Right kidney (tissue), 1 donor: Measurements from ENCODE around the gene EIF4G2.
"Not testable (repeated sequence)": the region's sequence is repeated elsewhere in the genome, so short reads cannot be mapped to it uniquely, and the experiment has no call there.

Source experiments
- DNase-seq: peaks from one replicate; pipeline ENCODE4 v3.0.0-alpha.2; 2016

EIF4G2 gene

DNA sequence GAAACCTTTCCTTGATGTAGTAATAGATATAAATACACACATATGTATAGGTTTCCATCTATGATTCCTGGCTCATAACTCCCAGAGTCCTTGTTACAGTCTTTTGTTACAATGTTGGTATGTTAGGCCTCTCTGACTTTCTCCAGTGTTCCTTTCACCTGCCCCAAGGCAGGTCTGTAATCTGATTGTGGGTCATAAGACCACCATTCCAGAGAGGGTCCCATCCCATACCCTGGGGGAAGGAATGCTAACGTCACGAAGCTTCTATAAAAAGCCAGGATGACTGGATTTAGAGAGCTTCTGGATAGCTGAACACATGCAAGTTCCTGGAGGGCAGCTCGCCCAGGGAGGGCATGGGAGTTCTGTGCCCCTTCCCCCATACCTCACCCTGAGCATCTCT, 13.8 kb upstream of the EIF4G2 start:
- DNase-seq: not testable (repeated sequence)

DNA sequence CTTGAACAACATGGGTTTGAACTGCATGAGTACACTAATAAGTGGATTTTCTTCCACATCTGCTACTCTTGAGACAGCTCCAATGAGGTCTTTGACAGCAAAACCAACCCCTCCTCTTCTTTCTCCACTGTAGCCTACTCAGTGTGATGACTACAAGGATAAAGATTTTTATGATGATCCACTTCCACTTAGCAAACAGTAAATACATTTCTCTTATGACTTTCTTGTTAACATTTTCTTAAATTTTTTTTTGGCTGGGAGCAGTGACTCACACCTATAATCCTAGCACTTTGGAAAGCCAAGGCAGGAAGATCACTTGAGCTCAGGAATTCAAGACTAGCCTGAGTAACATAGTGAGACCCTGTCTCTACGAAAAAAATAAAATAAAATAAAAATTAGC, 9.9 kb upstream of the EIF4G2 start:
- DNase-seq: no peak

GRCh38 chr11:10813945-10814344, 5.2 kb upstream of the EIF4G2 start:
- no peak for DNase-seq

GRCh38 chr11:10809373-10810160, 841 bp upstream of the EIF4G2 start:
- no peak for DNase-seq

DNA sequence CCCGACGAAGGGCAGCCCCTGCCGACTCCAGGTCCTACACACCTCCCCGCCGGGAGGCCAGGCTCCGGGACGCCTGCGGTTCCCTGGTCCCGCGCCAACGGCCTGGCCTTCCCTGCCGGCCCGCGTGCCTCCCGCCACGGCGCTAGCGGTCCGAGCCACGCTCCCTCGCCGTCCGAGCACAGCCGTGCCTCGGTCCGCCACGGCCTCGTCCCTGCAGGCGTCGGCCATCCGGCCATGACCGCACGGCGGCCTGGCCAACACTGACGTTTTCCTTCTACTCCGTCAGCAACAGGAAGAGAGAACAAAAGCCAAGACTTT, 532 bp downstream of the EIF4G2 start:
- no peak for DNase-seq

- peak; percentile 83 for DNase-seq
Measured at GRCh38 chr11:10807493-10808234, 1.1 kb downstream of the EIF4G2 start.

DNA sequence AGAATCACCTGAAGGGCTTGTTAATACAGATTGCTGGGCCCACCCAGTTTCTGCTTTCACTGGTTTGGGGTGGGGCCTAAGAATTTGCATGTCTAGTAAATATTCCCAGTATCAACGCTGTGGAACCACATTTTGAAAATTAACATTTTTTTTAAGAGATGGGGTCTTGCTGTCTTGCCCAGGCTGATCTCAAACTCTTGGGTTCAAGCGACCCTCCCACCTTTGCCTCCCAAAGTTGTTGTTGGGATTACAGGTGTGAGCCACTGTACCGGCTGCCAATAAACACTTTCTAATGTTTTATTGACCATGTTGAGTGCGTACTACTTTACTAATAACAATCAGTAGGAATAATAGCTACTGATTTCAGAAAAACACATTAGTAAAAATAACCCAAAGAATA, 2.5 kb downstream of the EIF4G2 start:
- DNase-seq: no peak

GRCh38 chr11:10805741-10806140, 3.0 kb downstream of the EIF4G2 start:
- no peak for DNase-seq

DNA sequence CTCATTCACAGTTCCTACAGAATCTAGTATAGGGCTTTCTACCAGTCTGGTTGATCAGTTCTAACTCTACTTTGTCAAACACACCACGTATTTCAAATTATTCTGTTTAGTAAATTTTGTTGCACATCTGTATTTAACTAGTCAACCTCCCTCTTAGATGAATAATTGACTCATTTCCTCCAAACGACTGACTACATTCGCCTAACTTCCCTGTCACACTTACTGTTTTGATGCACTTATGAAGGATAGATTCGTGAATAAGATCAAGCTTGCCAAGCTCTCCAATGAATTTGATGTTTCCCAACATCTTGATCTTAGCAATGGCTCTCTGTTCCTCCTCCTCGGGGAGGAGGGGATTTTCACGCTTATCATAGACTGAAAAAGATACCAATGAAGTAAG, 5.0 kb downstream of the EIF4G2 start:
- no peak for DNase-seq

- DNase-seq: no peak
Measured at GRCh38 chr11:10800292-10800691, 8.4 kb downstream of the EIF4G2 start.

DNA sequence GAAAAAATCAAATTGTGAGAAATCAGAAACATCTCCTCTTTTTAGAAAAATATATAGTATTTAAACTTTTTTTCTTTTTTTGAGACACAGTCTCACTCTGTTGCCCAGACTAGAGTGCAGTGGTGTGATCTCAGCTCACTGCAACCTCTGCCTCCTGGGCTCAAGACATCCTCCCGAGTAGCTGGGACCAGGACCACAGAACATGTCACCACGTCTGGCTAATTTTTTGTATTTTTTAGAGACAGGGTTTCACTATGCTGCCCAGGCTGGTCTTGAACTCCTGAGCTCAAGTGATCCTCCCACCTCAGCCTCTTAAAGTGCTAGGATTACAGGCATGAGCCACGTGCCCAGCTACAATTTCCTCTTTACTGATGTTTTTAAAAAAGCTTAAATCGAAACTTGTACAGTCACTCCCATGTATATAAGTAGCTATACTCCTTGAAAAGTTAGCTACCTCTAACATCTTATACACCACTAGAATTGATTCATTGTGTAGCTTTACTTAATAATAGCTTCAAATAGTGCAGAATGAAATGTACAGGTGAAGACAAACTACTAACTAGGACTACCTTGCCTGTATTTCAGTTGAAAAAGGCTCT, 10.3 kb downstream of the EIF4G2 start:
- DNase-seq: no peak

DNA sequence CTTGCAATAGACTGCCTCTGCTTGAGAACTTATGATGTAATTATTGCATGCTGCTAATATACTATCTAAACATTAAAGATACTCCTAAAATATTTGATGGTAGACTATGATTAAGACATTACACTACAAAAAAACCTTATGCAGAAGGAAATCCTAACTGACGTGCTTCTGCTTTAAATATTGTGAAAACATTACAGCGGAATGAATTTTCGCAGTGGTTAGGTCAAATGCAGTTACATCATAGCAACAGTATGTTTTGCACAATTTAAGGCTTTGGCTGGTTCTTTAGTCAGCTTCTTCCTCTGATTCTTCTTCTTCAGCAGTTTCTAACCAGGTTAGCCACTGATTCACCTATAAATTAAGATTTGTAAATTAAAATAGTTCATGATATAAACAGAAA, 11.2 kb downstream of the EIF4G2 start:
- no peak for DNase-seq

GRCh38 chr11:10797001-10797400, 11.7 kb downstream of the EIF4G2 start:
- no peak for DNase-seq

DNA sequence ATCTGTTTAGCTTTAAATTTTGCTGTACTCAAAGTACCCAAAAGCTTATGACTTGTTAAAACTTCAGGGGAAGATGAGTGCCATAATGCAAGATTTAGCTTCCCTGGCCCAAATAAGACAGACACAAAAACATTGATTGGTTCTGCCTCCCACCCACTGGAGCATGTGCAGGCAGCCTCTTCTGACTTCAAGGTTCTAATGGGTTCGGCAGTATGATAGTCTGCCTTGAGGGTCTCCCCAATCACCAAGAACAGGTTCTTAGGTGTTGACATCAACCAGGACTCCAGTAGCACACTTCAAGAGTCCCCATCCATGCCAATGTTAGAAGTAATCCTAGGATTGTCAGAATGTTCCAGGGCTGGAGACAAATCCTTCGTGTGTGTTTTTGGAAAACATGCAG, 12.5 kb downstream of the EIF4G2 start:
- DNase-seq: no peak

DNA sequence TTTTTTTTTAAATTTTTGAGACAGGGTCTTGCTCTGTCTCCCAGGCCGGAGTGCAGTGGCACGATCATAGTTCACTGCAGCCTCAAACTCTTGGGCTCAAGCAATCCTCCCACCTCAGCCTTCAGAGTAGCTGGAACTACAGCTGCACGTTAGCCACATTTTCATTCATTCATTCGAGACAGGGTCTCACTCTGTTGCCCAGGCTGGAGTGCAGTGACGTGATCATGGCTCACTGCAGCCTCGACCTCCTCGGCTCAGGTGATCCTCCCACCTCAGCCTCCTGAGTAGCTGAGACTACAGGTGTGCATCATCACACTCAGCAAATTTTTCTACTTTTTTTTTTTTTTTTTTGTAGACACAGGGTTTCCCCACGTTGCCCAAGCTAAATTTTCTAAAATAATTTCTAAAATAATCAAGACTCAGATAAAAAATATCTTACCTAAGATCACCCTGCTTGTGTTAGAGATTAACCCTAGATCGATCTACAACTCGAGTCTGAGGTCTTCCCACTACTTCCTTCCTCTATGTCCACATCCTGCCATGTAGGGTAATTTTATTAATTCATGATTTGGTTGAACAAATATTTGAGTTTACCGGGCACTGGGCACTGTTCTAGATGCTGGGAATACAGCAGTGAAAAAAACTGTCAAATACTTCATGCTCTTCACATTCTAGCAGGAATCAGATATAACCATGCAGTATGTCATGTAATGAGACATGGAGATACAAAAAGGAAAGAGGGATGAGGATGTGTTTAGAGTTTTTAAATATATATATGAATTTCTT, 15.1 kb downstream of the EIF4G2 start:
- no peak for DNase-seq

GRCh38 chr11:10792385-10793068, 16.2 kb downstream of the EIF4G2 start:
- peak; percentile 70 for DNase-seq

- no peak for DNase-seq
Measured at GRCh38 chr11:10786451-10786850, 22.3 kb downstream of the EIF4G2 start.

GRCh38 chr11:10785146-10785474, 23.6 kb downstream of the EIF4G2 start:
- DNase-seq: no peak

DNA sequence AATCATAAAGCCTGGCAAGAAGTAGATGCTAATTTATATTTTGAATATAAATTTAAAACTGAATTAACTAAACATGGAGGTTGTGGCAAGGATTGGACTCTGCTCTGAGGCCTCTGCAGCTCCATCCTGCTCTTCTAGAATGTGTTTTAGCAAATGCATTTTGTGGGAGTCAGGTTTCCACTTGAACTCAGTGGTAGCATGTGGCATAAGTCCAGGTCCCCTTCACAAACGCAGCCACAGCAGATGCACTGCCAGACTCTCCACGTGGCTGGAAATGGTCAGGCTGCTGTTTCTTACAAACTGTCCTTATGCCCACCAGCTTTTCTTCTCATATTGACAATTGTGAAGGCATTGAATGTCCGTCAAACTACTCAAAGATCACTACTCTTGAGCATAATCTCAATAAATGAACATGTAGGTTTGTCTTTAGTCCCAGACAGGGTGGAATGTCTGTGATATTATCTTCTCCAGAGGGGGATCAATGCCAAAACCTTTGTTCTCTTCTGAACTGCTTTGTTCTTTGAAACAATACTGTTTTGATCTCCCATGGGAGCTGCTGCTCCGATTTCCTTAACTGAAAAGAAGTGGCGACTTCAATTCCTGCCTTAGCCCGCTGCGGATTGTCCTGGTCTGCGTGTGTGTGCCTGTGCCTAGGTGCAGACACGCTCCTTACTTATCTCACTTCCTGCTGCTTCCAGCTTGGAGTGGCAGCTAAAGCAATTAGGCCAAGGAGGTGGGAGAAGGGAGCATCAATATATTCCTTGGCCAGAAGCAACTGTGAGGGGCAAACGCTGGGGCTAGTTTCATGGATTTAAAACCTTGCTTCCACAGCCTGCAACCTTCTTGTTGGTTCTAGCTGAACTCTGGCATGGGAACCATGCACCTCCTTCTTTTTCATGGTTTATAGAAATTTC, 24.2 kb downstream of the EIF4G2 start:
- no peak for DNase-seq

GRCh38 chr11:10780040-10780439, 28.7 kb downstream of the EIF4G2 start:
- no peak for DNase-seq

GRCh38 chr11:10779086-10779485, 29.6 kb downstream of the EIF4G2 start:
- DNase-seq: no peak
